K562 (cell line): ENCODE results near the gene RSRC1. TPM values are rescaled to one million over a fixed set of nuclear protein-coding genes. Genes with fewer than 3 reads are reported as not detected.

Source experiments
- ATAC-seq: fragments of 200-7000 bp; cut with Tn5 transposase; 3 replicates; pipeline ENCODE4 v1.9.1; 2020; ENCODE audit warnings: moderate library complexity
- BruUV-seq: library from RNA; stranded (reverse); fragments of 400-500 nt; replicated peaks from 2 replicates; lab custom pipeline; 2021; lab: Mats Ljungman, UMichigan
- CTCF ChIA-PET: fragments of 300-600 bp; formaldehyde crosslinking; extraction: SDS; loops from one replicate; lab custom pipeline; 2021; ENCODE audit warnings: low intra/inter-chr PET ratio; lab: Yijun Ruan, JAX
- POLR2A ChIA-PET: fragments of 300-600, 350-650 bp; sonication (Branson Sonifier 250); formaldehyde crosslinking; extraction: SDS; loops from one replicate; lab custom pipeline; 2021; ENCODE audit warnings: antibody characterized with exemption, inconsistent platforms; lab: Yijun Ruan, JAX
- DNase-seq, 4 experiments: peaks; one replicate each; pipeline versions ENCODE4 v3.0.0 to v3.0.0-alpha.2; 2011 to 2018; ENCODE audit warnings: low spot score in 3 of 4, mixed read lengths in 3 of 4; ENCODE audit errors: extremely low read depth in 1 of 4
- FAIRE-seq: peaks from 2 replicates; lab custom pipeline; 2011; peaks lifted over from hg19 to GRCh38; lab: Jason Lieb, UNC
- H2AFZ ChIP-seq: 2 replicates; pipeline ENCODE4 v1.6.0; 2011; ENCODE audit warnings: low read depth, low read length, control low read depth, inconsistent platforms
- H3K27ac ChIP-seq: fragments of 200-600 bp; 3 replicates; pipeline ENCODE4 v1.8.0; 2011; ENCODE audit warnings: low read depth, mild to moderate bottlenecking, control low read depth, inconsistent platforms, low read length, moderate library complexity, mixed read lengths; ENCODE audit errors: extremely low read depth
- H3K27me3 ChIP-seq, 2 experiments: fragments of 300-600 bp in 1 of 2; 2 replicates in 1 of 2; 3 replicates in 1 of 2; pipeline versions ENCODE4 v1.6.0 to v1.8.0; 2011; ENCODE audit warnings: inconsistent platforms in 2 of 2, low read length in 2 of 2, mild to moderate bottlenecking in 1 of 2, mixed read lengths in 1 of 2, moderate library complexity in 1 of 2; ENCODE audit not compliant: control insufficient read depth in 2 of 2, insufficient read depth in 2 of 2
- H3K36me3 ChIP-seq: fragments of 300-600 bp; 3 replicates; pipeline ENCODE4 v1.8.0; 2011; ENCODE audit warnings: mild to moderate bottlenecking, low read length, inconsistent platforms; ENCODE audit not compliant: control insufficient read depth, insufficient read depth
- H3K4me1 ChIP-seq, 2 experiments: fragments of 200-600 bp in 1 of 2; replicated peaks in 1 of 2; 2 replicates in 1 of 2; 3 replicates in 1 of 2; pipeline versions ENCODE4 v1.5.1 to v1.8.0; 2011; ENCODE audit warnings: inconsistent platforms in 2 of 2, low read length in 2 of 2, mild to moderate bottlenecking in 1 of 2, mixed read lengths in 1 of 2, moderate library complexity in 1 of 2; ENCODE audit not compliant: control insufficient read depth in 2 of 2, insufficient read depth in 2 of 2
- H3K4me2 ChIP-seq: 2 replicates; pipeline ENCODE4 v1.6.1; 2011; ENCODE audit warnings: low read length, control low read depth, inconsistent platforms, mixed read lengths; ENCODE audit not compliant: insufficient read depth
- H3K4me3 ChIP-seq: fragments of 200-600 bp; sonication (generic), shearing (Covaris generic); 2 replicates; pipeline ENCODE4 v1.5.1; 2016; ENCODE audit warnings: control low read depth, inconsistent platforms
- H3K79me2 ChIP-seq: fragments of 200-600 bp; 3 replicates; pipeline ENCODE4 v1.8.0; 2011; ENCODE audit warnings: low read length, inconsistent platforms; ENCODE audit not compliant: control insufficient read depth, insufficient read depth
- H3K9ac ChIP-seq, 2 experiments: 2 replicates each; pipeline versions ENCODE4 v1.6.0 to v1.6.1; 2011; ENCODE audit warnings: low read depth in 2 of 2, low read length in 2 of 2, control low read depth in 1 of 2, inconsistent platforms in 1 of 2, mild to moderate bottlenecking in 1 of 2, mixed read lengths in 1 of 2; ENCODE audit not compliant: insufficient read depth in 1 of 2
- H3K9me1 ChIP-seq: one replicate; pipeline ENCODE4 v1.6.0; 2011; ENCODE audit warnings: inconsistent platforms, mild to moderate bottlenecking, low read length, moderate library complexity; ENCODE audit not compliant: control insufficient read depth, insufficient read depth
- H3K9me3 ChIP-seq: replicated peaks from 2 replicates; pipeline ENCODE4 v1.5.1; 2011; ENCODE audit warnings: low read depth, low read length, inconsistent platforms; ENCODE audit not compliant: control insufficient read depth, insufficient read depth
- H4K20me1 ChIP-seq: replicated peaks from 2 replicates; pipeline ENCODE4 v1.6.1; 2011; ENCODE audit warnings: low read length, inconsistent platforms, mixed read lengths; ENCODE audit not compliant: control insufficient read depth, insufficient read depth
- C11orf30 ChIP-seq: fragments of 450-650 bp; IDR thresholded peaks from 2 replicates; pipeline ENCODE4 v1.6.1; 2016; ENCODE audit warnings: low read depth, mild to moderate bottlenecking
- MTA1 ChIP-seq: fragments of 450-650 bp; IDR thresholded peaks from 2 replicates; pipeline ENCODE4 v1.6.1; 2017; ENCODE audit warnings: borderline replicate concordance
- PPARD ChIP-seq: fragments of 250-450 bp; sonication (Bioruptor Pico); IDR thresholded peaks from 2 replicates; pipeline ENCODE4 v1.8.0; 2022; ENCODE audit warnings: inconsistent platforms, mild to moderate bottlenecking, moderate library complexity
- PTRF ChIP-seq: fragments of 450-650 bp; IDR thresholded peaks from 2 replicates; pipeline ENCODE4 v1.6.1; 2016; ENCODE audit warnings: mild to moderate bottlenecking, missing genetic modification characterization, missing compliant biosample characterization
- SETDB1 ChIP-seq: IDR thresholded peaks from one replicate; pipeline ENCODE4 v1.6.1; 2012; ENCODE audit warnings: low read length, control low read depth, inconsistent platforms
- SIRT6 ChIP-seq: IDR thresholded peaks from one replicate; pipeline ENCODE4 v1.6.1; 2012; ENCODE audit warnings: low read depth, mild to moderate bottlenecking, control low read depth, inconsistent platforms, low read length, moderate library complexity
- ZNF311 ChIP-seq: fragments of 250-450 bp; sonication (Bioruptor Pico); IDR thresholded peaks from 2 replicates; pipeline ENCODE4 v1.4.0; 2020; ENCODE audit warnings: mild to moderate bottlenecking, moderate library complexity
- ZNF316 ChIP-seq: fragments of 450-650 bp; IDR thresholded peaks from 2 replicates; pipeline ENCODE4 v1.6.1; 2016
- WGBS: fragments of 100-300 bp; shearing (Covaris generic); methylation state at CpG from one replicate; pipeline ENCODE4 v1.1.6; 2016; ENCODE audit warnings: low coverage, mixed read lengths; ENCODE audit not compliant: insufficient coverage; ENCODE audit errors: missing lambda C conversion rate; 5-methylcytosine and 5-hydroxymethylcytosine counted together
- in situ Hi-C: fragments of 300-500 bp; cut with MboI; formaldehyde crosslinking; loops from 4 replicates; pipeline ENCODE4 v1.15.0; 2018; ENCODE audit warnings: inconsistent platforms, mixed read lengths
- intact Hi-C: fragments of 100-400 bp; cut with micrococcal nuclease; formaldehyde crosslinking; loops from 2 replicates; pipeline ENCODE4 v1.14.2; 2022
- polyA plus RNA-seq, 8 experiments: library from polyadenylated mRNA; depleted of rRNA in 4 of 8; stranded (reverse) in 5 of 8; unstranded in 3 of 8; fragments of >200 nt; fragmentation: Nextera tagmentation in 2 of 8; fragmentation: Illumina TruSeq in 1 of 8; extraction: Ambion mirVana in 2 of 8; extraction: Trizol in 1 of 8; gene quantifications; 2 replicates each; pipeline versions ENCODE4 v1.2.1 to v1.2.3, GENCODE V29; 2011 to 2014; ENCODE audit warnings: inconsistent platforms in 1 of 8, missing spikeins in 1 of 8
- total RNA-seq, 7 experiments: library from RNA; depleted of rRNA in 6 of 7; stranded (reverse); fragments of >200 nt in 6 of 7; fragmentation: Illumina TruSeq in 2 of 7; extraction: Trizol in 2 of 7; gene quantifications; 2 replicates each; pipeline versions ENCODE4 v1.2.1 to v1.2.3, GENCODE V29; 2011 to 2021; ENCODE audit warnings: low replicate concordance in 1 of 7
- TF ChIP-seq, protein P1 (sequence below): fragments of 250-450 bp; sonication (Bioruptor Pico); IDR thresholded peaks from 2 replicates; pipeline ENCODE4 v1.6.1; 2021; ENCODE audit warnings: mild to moderate bottlenecking
- TF ChIP-seq, protein P2 (sequence below): fragments of 450-650 bp; formaldehyde crosslinking; conservative IDR thresholded peaks from 2 replicates; pipeline ENCODE4 v1.4.0; 2022; ENCODE audit warnings: mild to moderate bottlenecking, missing genetic modification characterization
- TF ChIP-seq, protein P3 (sequence below): fragments of 450-650 bp; formaldehyde crosslinking; IDR thresholded peaks from 2 replicates; pipeline ENCODE4 v1.4.0; 2020; ENCODE audit warnings: mild to moderate bottlenecking, moderate library complexity

The RSRC1 gene
- total and polyA plus RNA-seq, 9 of the 15 experiments (the other 6 are each of a cell fraction or from before 2014, with no cell fraction given): 19.3 to 128 (median 75.5) TPM

DNA sequence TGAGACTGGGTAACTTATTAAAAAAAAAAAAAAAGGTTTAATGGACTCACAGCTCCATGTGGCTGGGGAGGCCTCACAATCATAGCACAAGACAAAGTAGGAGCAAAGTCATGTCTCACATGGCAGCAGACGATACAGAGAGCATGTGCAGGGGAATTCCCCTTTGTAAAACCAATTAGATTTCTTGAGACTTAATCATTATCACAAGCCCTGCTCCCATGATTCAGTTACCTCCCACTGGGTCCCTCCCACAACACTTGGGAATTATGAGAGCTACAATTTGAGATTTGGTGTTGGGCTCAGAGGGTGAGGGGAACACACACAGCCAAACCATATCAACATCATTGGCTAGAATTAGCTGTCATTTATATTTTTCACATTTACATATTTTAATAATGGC lies 221.0 kb downstream of the RSRC1 start (continued):
- TF ChIP-seq, protein P1, sequence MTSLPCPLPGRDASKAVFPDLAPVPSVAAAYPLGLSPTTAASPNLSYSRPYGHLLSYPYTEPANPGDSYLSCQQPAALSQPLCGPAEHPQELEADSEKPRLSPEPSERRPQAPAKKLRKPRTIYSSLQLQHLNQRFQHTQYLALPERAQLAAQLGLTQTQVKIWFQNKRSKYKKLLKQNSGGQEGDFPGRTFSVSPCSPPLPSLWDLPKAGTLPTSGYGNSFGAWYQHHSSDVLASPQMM (CRISPR knock-in tag): no peak
- no peak for TF ChIP-seq SIRT6
- TF ChIP-seq, all 486 proteins: peak for 0

DNA sequence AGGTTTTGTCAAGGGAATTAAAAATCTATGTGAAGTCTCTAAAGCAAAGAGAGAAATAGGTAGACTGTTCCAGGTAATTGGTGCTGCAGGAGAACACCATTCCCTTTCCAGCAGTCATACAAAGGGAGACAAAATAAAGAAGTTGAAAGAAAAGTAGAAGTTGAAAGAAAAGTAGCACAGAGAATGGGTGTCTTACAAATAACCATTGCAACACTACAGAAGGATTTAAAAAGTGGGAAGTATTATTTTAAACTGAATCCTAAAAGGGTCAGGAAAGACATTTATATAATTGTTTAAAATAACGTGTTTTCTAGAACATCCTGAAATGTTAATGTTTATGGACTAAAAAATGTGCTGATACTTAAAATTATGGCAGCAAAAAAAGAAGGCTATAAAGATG lies 223.8 kb downstream of the RSRC1 start:
- TF ChIP-seq C11orf30 (peak; percentile 28; the same call in 1 of the 2 replicates), PPARD (CRISPR knock-in tag) (no peak), SETDB1 (no peak), ZNF316 (peak; percentile 53), PTRF (tag) (no peak), MTA1 (no peak), ZNF311 (CRISPR knock-in tag) (no peak)
- TF ChIP-seq, protein P2, sequence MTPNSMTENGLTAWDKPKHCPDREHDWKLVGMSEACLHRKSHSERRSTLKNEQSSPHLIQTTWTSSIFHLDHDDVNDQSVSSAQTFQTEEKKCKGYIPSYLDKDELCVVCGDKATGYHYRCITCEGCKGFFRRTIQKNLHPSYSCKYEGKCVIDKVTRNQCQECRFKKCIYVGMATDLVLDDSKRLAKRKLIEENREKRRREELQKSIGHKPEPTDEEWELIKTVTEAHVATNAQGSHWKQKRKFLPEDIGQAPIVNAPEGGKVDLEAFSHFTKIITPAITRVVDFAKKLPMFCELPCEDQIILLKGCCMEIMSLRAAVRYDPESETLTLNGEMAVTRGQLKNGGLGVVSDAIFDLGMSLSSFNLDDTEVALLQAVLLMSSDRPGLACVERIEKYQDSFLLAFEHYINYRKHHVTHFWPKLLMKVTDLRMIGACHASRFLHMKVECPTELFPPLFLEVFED: no peak
- TF ChIP-seq, protein P3, sequence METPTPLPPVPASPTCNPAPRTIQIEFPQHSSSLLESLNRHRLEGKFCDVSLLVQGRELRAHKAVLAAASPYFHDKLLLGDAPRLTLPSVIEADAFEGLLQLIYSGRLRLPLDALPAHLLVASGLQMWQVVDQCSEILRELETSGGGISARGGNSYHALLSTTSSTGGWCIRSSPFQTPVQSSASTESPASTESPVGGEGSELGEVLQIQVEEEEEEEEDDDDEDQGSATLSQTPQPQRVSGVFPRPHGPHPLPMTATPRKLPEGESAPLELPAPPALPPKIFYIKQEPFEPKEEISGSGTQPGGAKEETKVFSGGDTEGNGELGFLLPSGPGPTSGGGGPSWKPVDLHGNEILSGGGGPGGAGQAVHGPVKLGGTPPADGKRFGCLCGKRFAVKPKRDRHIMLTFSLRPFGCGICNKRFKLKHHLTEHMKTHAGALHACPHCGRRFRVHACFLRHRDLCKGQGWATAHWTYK: no peak
- TF ChIP-seq, all 486 proteins: peak for 2
- H3K9ac ChIP-seq: no peak overlapping the region
- no peaks in the 10 kb centered on the region for H3K9me3 ChIP-seq
- BruUV-seq: no TSS peak
- FAIRE-seq: no peak
- no peaks in the 10 kb centered on the region for H3K79me2 ChIP-seq
- POLR2A ChIA-PET: no interaction called here
- intact Hi-C loops: no loop called here
- in situ Hi-C loops: no loop called here
- 79% methylated on average over 1 of the region's 1 CpG for WGBS
- ATAC-seq: no peak
- no peak overlapping the region for H3K27ac ChIP-seq
- DNase-seq: no peak
- no peaks in the 10 kb centered on the region for H4K20me1 ChIP-seq
- CTCF ChIA-PET: no interaction called here
- H3K4me2 ChIP-seq: no peak overlapping the region
- H2AFZ ChIP-seq: no peak overlapping the region
- H3K9me1 ChIP-seq: no peaks in the 10 kb centered on the region
- H3K4me3 ChIP-seq: no peak overlapping the region
- H3K4me1 ChIP-seq: no peaks in the 10 kb centered on the region
- H3K27me3 ChIP-seq: no peaks in the 10 kb centered on the region
- no peaks in the 10 kb centered on the region for H3K36me3 ChIP-seq
